Urinary bladder (tissue), 4 donors: Measurements from ENCODE around the gene RTN4. TPM values are rescaled to one million over a fixed set of nuclear protein-coding genes. Genes with fewer than 3 reads are reported as not detected.

Experiments
- DNase-seq: peaks from one replicate; pipeline ENCODE4 v3.0.0-alpha.2; 2015; ENCODE audit errors: extremely low spot score
- H3K27ac ChIP-seq: one replicate; pipeline ENCODE4 v1.5.1; 2013; ENCODE audit warnings: low read depth, mild to moderate bottlenecking, moderate library complexity
- H3K36me3 ChIP-seq: one replicate; pipeline ENCODE4 v1.6.1; 2013; ENCODE audit warnings: mild to moderate bottlenecking, moderate library complexity; ENCODE audit not compliant: insufficient read depth
- H3K4me1 ChIP-seq: one replicate; pipeline ENCODE4 v1.6.1; 2013; ENCODE audit warnings: mild to moderate bottlenecking, moderate library complexity; ENCODE audit not compliant: insufficient read depth
- H3K4me3 ChIP-seq: one replicate; pipeline ENCODE4 v1.5.1; 2013; ENCODE audit warnings: low read depth, low read length
- WGBS: extraction: QIAGEN DNeasy Blood & Tissue Kit; methylation state at CpG from one replicate; pipeline ENCODE4 v1.1.7; 2013; 5-methylcytosine and 5-hydroxymethylcytosine counted together
- polyA plus RNA-seq: library from polyadenylated mRNA; stranded (reverse); fragments of 200-250 nt; gene quantifications from one replicate; pipeline ENCODE4 v1.2.3, GENCODE V29; 2013
- total RNA-seq: library from RNA; depleted of rRNA; stranded (reverse); fragments of >200 nt; gene quantifications from one replicate; pipeline ENCODE4 v1.2.3, GENCODE V29; 2014
- donor health status: healthy with polysubstance abuse.
- donor health status: healthy.

The RTN4 gene
- total and polyA plus RNA-seq, 2 donors, result 288 to 406 TPM

GRCh38 chr2:55038428-55038827 is 11.8 kb downstream of the RTN4 start:
- Histone ChIP-seq H3K4me3 (no peak overlapping the region), H3K4me1 (no peaks in the 10 kb centered on the region), H3K36me3 (no peaks in the 10 kb centered on the region), H3K27ac (no peak overlapping the region)
- DNase-seq, result no peak
- WGBS, result 92% methylated on average over 1 of the region's 1 CpG

GRCh38 chr2:55035716-55036115 is 14.5 kb downstream of the RTN4 start:
- WGBS, result 86% methylated on average over 2 of the region's 2 CpGs
- no peak for DNase-seq
- no peaks in the 10 kb centered on the region for H3K36me3 ChIP-seq
- H3K4me3 ChIP-seq, result no peak overlapping the region
- H3K4me1 ChIP-seq, result peaks cover 2% of the 10 kb centered on the region
- no peak overlapping the region for H3K27ac ChIP-seq

- no peak overlapping the region for H3K4me3 ChIP-seq
- H3K4me1 ChIP-seq, result peaks cover 2% of the 10 kb centered on the region
- DNase-seq, result no peak
- H3K36me3 ChIP-seq, result no peaks in the 10 kb centered on the region
- 98% methylated on average over 2 of the region's 2 CpGs for WGBS
- no peak overlapping the region for H3K27ac ChIP-seq
Measured at GRCh38 chr2:55033921-55034320, 16.3 kb downstream of the RTN4 start.

- DNase-seq, result no peak
- peaks cover 2% of the 10 kb centered on the region for H3K4me1 ChIP-seq
- 88% methylated on average over 5 of the region's 5 CpGs for WGBS
- no peak overlapping the region for H3K4me3 ChIP-seq
- H3K36me3 ChIP-seq, result no peaks in the 10 kb centered on the region
- H3K27ac ChIP-seq, result no peak overlapping the region
Measured at GRCh38 chr2:55033076-55033742, 17.0 kb downstream of the RTN4 start.

- Histone ChIP-seq H3K4me1 (peaks cover 2% of the 10 kb centered on the region), H3K27ac (no peak overlapping the region), H3K4me3 (no peak overlapping the region), H3K36me3 (no peaks in the 10 kb centered on the region)
- no peak for DNase-seq
- WGBS, result 80% methylated on average over 4 of the region's 4 CpGs
Measured at GRCh38 chr2:55031505-55031904, 18.7 kb downstream of the RTN4 start.

- Histone ChIP-seq H3K4me3 (no peak overlapping the region), H3K4me1 (peaks cover 2% of the 10 kb centered on the region), H3K36me3 (no peaks in the 10 kb centered on the region), H3K27ac (no peak overlapping the region)
- WGBS, result 72% methylated on average over 3 of the region's 3 CpGs
- DNase-seq, result no peak
Measured at GRCh38 chr2:55030766-55031165, 19.5 kb downstream of the RTN4 start.

GRCh38 chr2:55029098-55029497 is 21.2 kb downstream of the RTN4 start:
- no peaks in the 10 kb centered on the region for H3K36me3 ChIP-seq
- DNase-seq, result no peak
- no peak overlapping the region for H3K27ac ChIP-seq
- H3K4me1 ChIP-seq, result peaks cover 2% of the 10 kb centered on the region
- 100% methylated on average over 1 of the region's 1 CpG for WGBS
- H3K4me3 ChIP-seq, result no peak overlapping the region

GRCh38 chr2:55027226-55027625 is 23.0 kb downstream of the RTN4 start:
- Histone ChIP-seq H3K27ac (no peak overlapping the region), H3K4me1 (peaks cover 2% of the 10 kb centered on the region), H3K36me3 (no peaks in the 10 kb centered on the region), H3K4me3 (no peak overlapping the region)
- DNase-seq, result no peak
- WGBS, result 60% methylated on average over 2 of the region's 2 CpGs

GRCh38 chr2:55026202-55026601 is 24.0 kb downstream of the RTN4 start:
- Histone ChIP-seq H3K4me1 (peaks cover 1% of the 10 kb centered on the region), H3K36me3 (no peaks in the 10 kb centered on the region), H3K4me3 (no peak overlapping the region), H3K27ac (no peak overlapping the region)
- 47% methylated on average over 2 of the region's 2 CpGs for WGBS
- no peak for DNase-seq

GRCh38 chr2:55025627-55026026 is 24.6 kb downstream of the RTN4 start:
- Histone ChIP-seq H3K27ac (no peak overlapping the region), H3K4me1 (no peaks in the 10 kb centered on the region), H3K4me3 (no peak overlapping the region), H3K36me3 (no peaks in the 10 kb centered on the region)
- no peak for DNase-seq
- WGBS, result 71% methylated on average over 2 of the region's 2 CpGs

GRCh38 chr2:55025082-55025481 is 25.2 kb downstream of the RTN4 start:
- Histone ChIP-seq H3K36me3 (no peaks in the 10 kb centered on the region), H3K4me1 (no peaks in the 10 kb centered on the region), H3K4me3 (no peak overlapping the region), H3K27ac (no peak overlapping the region)
- DNase-seq, result no peak
- whole genome bisulfite sequencing, result 63% methylated on average over 2 of the region's 2 CpGs

GRCh38 chr2:55022476-55022875 is 27.8 kb downstream of the RTN4 start:
- no peak for DNase-seq
- 92% methylated on average over 3 of the region's 3 CpGs for WGBS
- H3K27ac ChIP-seq, result no peak overlapping the region
- no peaks in the 10 kb centered on the region for H3K4me1 ChIP-seq
- no peaks in the 10 kb centered on the region for H3K36me3 ChIP-seq
- H3K4me3 ChIP-seq, result no peak overlapping the region

- DNase-seq, result no peak
- no peaks in the 10 kb centered on the region for H3K4me1 ChIP-seq
- H3K4me3 ChIP-seq, result no peak overlapping the region
- H3K27ac ChIP-seq, result no peak overlapping the region
- no peaks in the 10 kb centered on the region for H3K36me3 ChIP-seq
- WGBS, result 82% methylated on average over 5 of the region's 5 CpGs
Measured at GRCh38 chr2:55019526-55020258, 30.6 kb downstream of the RTN4 start.

GRCh38 chr2:55018619-55019018 is 31.6 kb downstream of the RTN4 start:
- no peak for DNase-seq
- Histone ChIP-seq H3K36me3 (no peaks in the 10 kb centered on the region), H3K4me3 (no peak overlapping the region), H3K4me1 (no peaks in the 10 kb centered on the region), H3K27ac (no peak overlapping the region)
- 91% methylated on average over 1 of the region's 1 CpG for WGBS
